SJSA1 (cell line): Measurements from ENCODE around the gene FAH. TPM values are rescaled to one million over a fixed set of nuclear protein-coding genes. Genes with fewer than 3 reads are reported as not detected.

Experiments used
- DNase-seq, 2 experiments: peaks; one replicate each; pipeline ENCODE4 v3.0.0-alpha.2; 2015 to 2020; ENCODE audit warnings: low spot score in 2 of 2, low read depth in 1 of 2
- H3K27ac ChIP-seq: fragments of 250-450 bp; sonication (Bioruptor Pico); 2 replicates; pipeline ENCODE4 v1.5.1; 2020; ENCODE audit warnings: mild to moderate bottlenecking, moderate library complexity
- H3K27me3 ChIP-seq: fragments of 250-450 bp; sonication (Bioruptor Pico); replicated peaks from 2 replicates; pipeline ENCODE4 v1.5.1; 2020; ENCODE audit warnings: mild to moderate bottlenecking, moderate library complexity
- H3K36me3 ChIP-seq: fragments of 250-450 bp; sonication (Bioruptor Pico); 2 replicates; pipeline ENCODE4 v1.5.1; 2020; ENCODE audit warnings: mild to moderate bottlenecking
- H3K4me1 ChIP-seq: fragments of 250-450 bp; sonication (Bioruptor Pico); replicated peaks from 2 replicates; pipeline ENCODE4 v1.6.1; 2021; ENCODE audit warnings: mild to moderate bottlenecking
- H3K4me3 ChIP-seq: fragments of 250-450 bp; sonication (Bioruptor Pico); 2 replicates; pipeline ENCODE4 v1.5.1; 2020; ENCODE audit warnings: mild to moderate bottlenecking
- H3K9me3 ChIP-seq: fragments of 250-450 bp; sonication (Bioruptor Pico); replicated peaks from 2 replicates; pipeline ENCODE4 v1.5.1; 2020; ENCODE audit warnings: mild to moderate bottlenecking
- total RNA-seq: library from RNA; depleted of rRNA; stranded (reverse); fragments of >200 nt; shearing (Covaris generic); gene quantifications from 2 replicates; pipeline ENCODE4 v1.2.3, GENCODE V29; 2014; rRNA removed

Gene FAH
- 34.4 and 41.5 TPM in 2 replicates for total RNA-seq

GRCh38 chr15:80152896-80153876 lies at the start of gene FAH:
TSS of gene FAH (plus strand) at chr15:80152999. CDS start at chr15:80153055, 56 bp downstream.
- DNase-seq, result peak in 1 of 2 experiments; percentile 68
- peaks cover 10% of the 10 kb centered on the region; the same call in 1 of the 2 replicates for H3K4me1 ChIP-seq
- H3K4me3 ChIP-seq, result peak within 1 kb of the TSS; percentile 63
- H3K27ac ChIP-seq, result peak within 1 kb of the TSS; percentile 61
- no peaks in the 10 kb centered on the region for H3K36me3 ChIP-seq
- no peaks in the 10 kb centered on the region for H3K9me3 ChIP-seq
- no peaks in the 10 kb centered on the region for H3K27me3 ChIP-seq

GRCh38 chr15:80105193-80105592 lies 47.6 kb upstream of the FAH start:
- Histone ChIP-seq H3K9me3 (no peaks in the 10 kb centered on the region), H3K4me1 (peaks cover 17% of the 10 kb centered on the region), H3K36me3 (peaks cover 6% of the 10 kb centered on the region; the same call in 1 of the 2 replicates), H3K4me3 (no peak overlapping the region), H3K27ac (peak overlapping the region; percentile 28; the same call in 1 of the 2 replicates), H3K27me3 (no peaks in the 10 kb centered on the region)
- DNase-seq, result no peak

GRCh38 chr15:80105595-80105994 lies 47.2 kb upstream of the FAH start:
- Histone ChIP-seq H3K36me3 (peaks cover 6% of the 10 kb centered on the region; the same call in 1 of the 2 replicates), H3K4me3 (no peak overlapping the region), H3K27ac (peak overlapping the region; percentile 28), H3K27me3 (no peaks in the 10 kb centered on the region), H3K9me3 (no peaks in the 10 kb centered on the region), H3K4me1 (peaks cover 17% of the 10 kb centered on the region)
- peak in 1 of 2 experiments; percentile 51 for DNase-seq

DNA sequence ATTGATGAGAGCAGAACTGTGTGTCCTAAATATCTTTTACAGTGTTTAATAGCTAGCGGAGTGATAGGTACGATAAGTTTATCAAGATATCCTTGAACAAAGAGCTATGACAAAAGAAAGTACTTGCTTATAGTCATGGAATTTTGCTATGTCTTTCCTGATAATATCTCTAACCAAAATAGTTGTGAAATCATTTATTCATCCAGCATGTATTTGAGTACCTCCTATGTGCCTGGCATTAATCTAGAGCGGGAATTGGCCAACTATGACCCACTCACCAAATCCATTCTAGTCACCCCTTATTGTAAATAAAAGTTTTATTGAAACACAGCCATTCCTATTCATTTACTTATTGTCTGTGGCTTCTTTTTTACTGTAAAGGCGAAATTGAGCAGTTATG lies 46.7 kb upstream of the FAH start:
- H3K9me3 ChIP-seq, result no peaks in the 10 kb centered on the region
- no peaks in the 10 kb centered on the region for H3K27me3 ChIP-seq
- DNase-seq, result no peak
- H3K4me3 ChIP-seq, result no peak overlapping the region
- H3K4me1 ChIP-seq, result peaks cover 17% of the 10 kb centered on the region
- peaks cover 4% of the 10 kb centered on the region; the same call in 1 of the 2 replicates for H3K36me3 ChIP-seq
- peak overlapping the region; percentile 28 for H3K27ac ChIP-seq

DNA sequence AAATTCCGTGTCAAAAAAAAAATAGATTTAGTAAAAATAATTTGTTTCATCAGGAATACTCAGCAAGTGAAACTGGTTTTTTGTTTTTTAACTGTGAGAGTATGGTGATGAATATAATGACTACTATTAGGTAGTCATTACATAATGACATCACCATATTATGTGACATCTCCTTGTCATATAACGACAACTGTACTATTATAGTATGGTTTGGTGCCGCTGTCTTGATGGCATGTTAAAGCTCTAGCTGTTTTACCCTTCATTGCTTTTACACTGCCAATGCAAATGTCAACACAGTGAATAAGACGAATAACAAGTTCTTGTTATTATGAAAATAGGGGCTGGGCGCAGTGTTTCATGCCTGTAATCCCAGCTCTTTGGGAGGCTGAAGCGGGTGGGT lies 45.6 kb upstream of the FAH start:
- no peaks in the 10 kb centered on the region for H3K9me3 ChIP-seq
- no peak overlapping the region for H3K4me3 ChIP-seq
- peaks cover 17% of the 10 kb centered on the region for H3K4me1 ChIP-seq
- H3K27me3 ChIP-seq, result no peaks in the 10 kb centered on the region
- H3K27ac ChIP-seq, result no peak overlapping the region
- no peak for DNase-seq
- H3K36me3 ChIP-seq, result no peaks in the 10 kb centered on the region

DNA sequence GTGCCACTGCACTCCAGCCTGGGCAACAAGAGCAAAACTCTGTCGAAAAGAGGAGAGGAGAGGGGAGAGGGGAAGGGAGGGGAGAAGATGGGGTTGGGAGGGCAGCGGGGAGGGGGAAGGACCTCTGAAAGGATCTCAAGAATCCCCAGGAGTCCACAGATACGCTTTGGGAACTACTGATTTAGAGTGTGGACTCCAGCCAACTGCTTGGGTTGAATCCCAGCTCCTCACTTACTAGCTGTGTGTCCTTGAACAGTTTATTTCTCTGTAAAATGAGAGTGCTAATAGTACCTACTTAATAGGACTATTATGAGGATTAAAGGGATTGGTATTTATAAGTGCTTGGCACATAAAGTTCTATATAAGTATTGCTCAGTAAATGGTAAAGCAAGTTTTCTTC lies 45.0 kb upstream of the FAH start:
- H3K4me3 ChIP-seq, result no peak overlapping the region
- no peak for DNase-seq
- no peak overlapping the region for H3K27ac ChIP-seq
- peaks cover 17% of the 10 kb centered on the region for H3K4me1 ChIP-seq
- no peaks in the 10 kb centered on the region for H3K9me3 ChIP-seq
- no peaks in the 10 kb centered on the region for H3K36me3 ChIP-seq
- H3K27me3 ChIP-seq, result no peaks in the 10 kb centered on the region

GRCh38 chr15:80109388-80109787 lies 43.4 kb upstream of the FAH start:
- no peaks in the 10 kb centered on the region for H3K36me3 ChIP-seq

DNA sequence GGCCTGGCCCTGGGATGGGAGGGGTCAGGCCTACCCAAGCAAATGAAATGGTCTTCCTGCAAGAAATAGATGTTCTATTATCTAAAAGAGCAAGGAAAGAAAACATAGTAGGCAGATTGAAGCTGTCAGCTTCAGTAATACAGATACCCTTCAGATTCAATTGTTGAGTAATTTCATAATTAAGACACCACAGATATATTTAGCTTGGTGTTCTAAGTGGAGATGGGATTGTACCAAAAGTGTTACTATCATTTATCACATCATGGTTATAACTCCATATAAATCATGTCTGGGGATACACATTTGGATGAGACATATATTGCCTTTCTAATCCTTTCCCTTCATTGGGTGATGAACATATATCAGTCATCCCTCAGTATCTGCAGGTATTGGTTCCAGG lies 41.9 kb upstream of the FAH start:
- no peaks in the 10 kb centered on the region for H3K9me3 ChIP-seq

More at GRCh38 chr15:80109388-80109787, 43.4 kb upstream of the FAH start:
- no peak for DNase-seq
- peaks cover 17% of the 10 kb centered on the region for H3K4me1 ChIP-seq
- H3K9me3 ChIP-seq, result no peaks in the 10 kb centered on the region
- no peaks in the 10 kb centered on the region for H3K27me3 ChIP-seq
- H3K27ac ChIP-seq, result no peak overlapping the region
- H3K4me3 ChIP-seq, result no peak overlapping the region

DNA sequence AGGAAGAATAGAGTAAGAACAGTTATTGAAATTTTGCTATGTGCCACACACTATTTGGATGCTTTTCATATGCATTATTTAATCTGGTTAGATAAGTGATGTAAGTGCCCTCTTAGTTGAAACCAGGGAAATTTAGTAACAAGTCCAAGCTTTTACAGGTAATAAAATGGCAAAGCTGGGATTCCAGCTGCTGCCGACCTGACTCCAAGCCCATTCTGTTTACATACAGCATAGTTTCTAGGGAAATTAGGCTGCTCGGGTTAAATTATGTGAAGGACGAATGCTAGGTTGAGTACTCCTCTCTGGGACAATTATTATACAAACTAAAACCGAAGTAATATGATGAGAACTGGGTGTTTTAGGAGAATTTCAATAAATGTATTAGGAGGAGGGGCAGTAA lies 38.7 kb upstream of the FAH start:
- no peak overlapping the region for H3K4me3 ChIP-seq
- H3K4me1 ChIP-seq, result peaks cover 8% of the 10 kb centered on the region
- no peaks in the 10 kb centered on the region for H3K36me3 ChIP-seq
- no peak for DNase-seq
- H3K27me3 ChIP-seq, result no peaks in the 10 kb centered on the region
- H3K9me3 ChIP-seq, result no peaks in the 10 kb centered on the region
- no peak overlapping the region for H3K27ac ChIP-seq

More for the DNA sequence above, 41.9 kb upstream of the FAH start:
- no peak overlapping the region for H3K27ac ChIP-seq
- H3K4me3 ChIP-seq, result no peak overlapping the region
- H3K36me3 ChIP-seq, result no peaks in the 10 kb centered on the region
- no peak for DNase-seq
- peaks cover 13% of the 10 kb centered on the region for H3K4me1 ChIP-seq
- no peaks in the 10 kb centered on the region for H3K27me3 ChIP-seq

GRCh38 chr15:80115021-80115420 lies 37.8 kb upstream of the FAH start:
- no peak for DNase-seq

GRCh38 chr15:80118956-80119355 lies 33.8 kb upstream of the FAH start:
- Histone ChIP-seq H3K27ac (no peak overlapping the region), H3K4me1 (peaks cover 8% of the 10 kb centered on the region), H3K36me3 (peaks cover 18% of the 10 kb centered on the region), H3K9me3 (no peaks in the 10 kb centered on the region), H3K4me3 (no peak overlapping the region), H3K27me3 (no peaks in the 10 kb centered on the region)
- DNase-seq, result no peak

More at GRCh38 chr15:80115021-80115420, 37.8 kb upstream of the FAH start:
- Histone ChIP-seq H3K9me3 (no peaks in the 10 kb centered on the region), H3K27ac (no peak overlapping the region), H3K36me3 (no peaks in the 10 kb centered on the region; the same call in 1 of the 2 replicates), H3K4me3 (no peak overlapping the region), H3K4me1 (peaks cover 8% of the 10 kb centered on the region), H3K27me3 (no peaks in the 10 kb centered on the region)

DNA sequence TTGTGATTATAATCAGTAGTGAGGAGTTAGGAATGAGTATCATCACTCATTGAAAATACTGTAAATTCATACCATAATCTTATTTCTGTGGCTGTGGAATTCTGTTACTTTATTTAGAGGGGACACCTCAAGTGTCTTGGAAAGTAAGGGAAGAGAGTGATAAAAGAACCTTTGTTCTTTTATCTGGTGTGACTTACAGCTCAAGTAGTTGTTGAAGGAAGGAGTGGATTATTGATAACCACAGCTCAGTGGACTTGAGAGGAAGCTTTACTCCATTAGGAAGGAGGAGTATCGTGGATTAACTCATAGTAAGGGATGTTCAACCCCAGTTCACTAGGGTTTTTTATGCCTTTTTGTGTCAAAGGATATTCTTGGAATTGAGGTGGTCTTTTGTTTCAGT lies 32.2 kb upstream of the FAH start:
- Histone ChIP-seq H3K27me3 (no peaks in the 10 kb centered on the region), H3K27ac (no peak overlapping the region), H3K4me3 (no peak overlapping the region), H3K9me3 (no peaks in the 10 kb centered on the region), H3K4me1 (no peaks in the 10 kb centered on the region), H3K36me3 (peaks cover 29% of the 10 kb centered on the region)
- DNase-seq, result no peak

DNA sequence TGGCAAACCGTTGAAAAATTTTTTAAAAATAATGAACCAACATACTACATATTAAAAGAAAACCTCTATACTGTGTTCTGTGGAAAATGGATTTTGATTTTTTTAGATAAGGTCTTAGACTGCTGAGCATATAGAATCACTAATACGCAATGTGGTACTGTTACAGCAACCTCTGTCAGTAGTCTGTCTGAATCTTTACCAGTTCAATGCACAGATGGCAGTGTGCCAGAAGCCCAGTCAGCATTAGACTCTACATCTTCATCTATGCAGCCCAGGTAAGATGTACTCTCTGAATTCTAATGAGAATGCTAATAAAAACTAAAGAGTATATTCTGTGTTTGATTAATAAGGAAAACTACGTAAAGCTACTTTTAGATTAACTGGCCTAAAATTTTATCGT lies 31.3 kb upstream of the FAH start:
- H3K4me3 ChIP-seq, result no peak overlapping the region
- H3K27ac ChIP-seq, result no peak overlapping the region
- H3K27me3 ChIP-seq, result no peaks in the 10 kb centered on the region
- peaks cover 37% of the 10 kb centered on the region for H3K36me3 ChIP-seq
- no peaks in the 10 kb centered on the region for H3K4me1 ChIP-seq
- H3K9me3 ChIP-seq, result no peaks in the 10 kb centered on the region
- DNase-seq, result no peak

- Histone ChIP-seq H3K9me3 (no peaks in the 10 kb centered on the region), H3K27me3 (no peaks in the 10 kb centered on the region), H3K27ac (no peak overlapping the region), H3K4me1 (no peaks in the 10 kb centered on the region), H3K4me3 (no peak overlapping the region), H3K36me3 (peaks cover 39% of the 10 kb centered on the region)
- no peak for DNase-seq
Measured at GRCh38 chr15:80123034-80123433, 29.8 kb upstream of the FAH start.
